ENCODE data around the gene HSD3B7.

Gene HSD3B7

GRCh38 chr16:31029272-31029671, 44.3 kb downstream of the HSD3B7 start:
- no peak for DNase-seq (ENCODE audit: low spot score)

- DNase-seq (ENCODE audit: low spot score) = no peak
Observed at GRCh38 chr16:31031276-31031675, 46.3 kb downstream of the HSD3B7 start.

DNA sequence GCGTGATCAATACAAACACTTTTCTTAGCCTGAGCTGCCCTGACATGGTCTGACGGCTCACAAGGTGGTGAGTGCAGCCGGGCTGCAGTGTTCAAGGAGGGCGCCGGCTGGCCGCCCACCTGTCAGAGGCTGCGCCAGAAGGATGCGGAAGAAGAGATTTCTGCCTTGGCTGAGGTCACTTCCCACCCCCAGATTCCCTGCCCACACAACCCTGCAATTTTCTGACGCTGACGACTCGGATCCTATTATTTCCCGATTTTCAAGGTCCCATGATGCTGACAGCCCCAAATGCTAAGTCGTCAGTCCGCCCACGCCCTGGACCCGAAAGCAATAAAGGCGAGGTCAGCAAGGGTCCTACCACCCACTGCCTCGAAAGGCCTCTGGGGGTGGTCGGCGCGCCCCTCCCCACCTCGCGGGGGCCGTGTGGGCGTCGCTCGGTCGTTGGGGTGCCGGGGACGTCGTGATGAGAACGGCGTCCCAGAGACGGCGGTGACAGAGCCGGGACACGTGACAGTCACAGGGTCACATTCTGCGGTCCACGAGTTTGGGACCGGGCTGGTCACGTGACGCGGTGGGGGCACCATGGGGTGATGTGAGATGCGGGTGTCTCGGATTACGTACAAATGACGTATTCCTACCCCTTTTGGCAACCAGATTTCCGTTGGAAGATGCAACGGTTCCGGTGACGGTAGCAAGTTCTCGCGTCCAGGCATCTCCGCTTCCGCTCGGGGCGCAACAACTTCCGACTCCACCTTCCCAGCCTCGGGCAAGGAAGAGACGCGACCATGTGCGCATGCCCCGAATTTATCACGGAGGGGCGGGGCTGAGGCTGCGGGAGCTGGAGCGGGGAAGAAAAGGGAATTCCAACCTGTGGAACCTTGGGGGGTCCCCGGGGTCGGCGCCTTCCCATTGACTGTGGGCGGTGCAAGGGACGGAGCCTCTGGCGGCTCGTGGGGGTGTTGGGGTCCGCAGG, 48.0 kb downstream of the HSD3B7 start, which contains the start of gene STX4:
STX4 (plus strand) TSS at position 823 of the 973 bp plus-strand sequence. CDS start 248 bp downstream, outside the sequence.
- DNase-seq (ENCODE audit: low spot score) = peak; percentile 99

DNA sequence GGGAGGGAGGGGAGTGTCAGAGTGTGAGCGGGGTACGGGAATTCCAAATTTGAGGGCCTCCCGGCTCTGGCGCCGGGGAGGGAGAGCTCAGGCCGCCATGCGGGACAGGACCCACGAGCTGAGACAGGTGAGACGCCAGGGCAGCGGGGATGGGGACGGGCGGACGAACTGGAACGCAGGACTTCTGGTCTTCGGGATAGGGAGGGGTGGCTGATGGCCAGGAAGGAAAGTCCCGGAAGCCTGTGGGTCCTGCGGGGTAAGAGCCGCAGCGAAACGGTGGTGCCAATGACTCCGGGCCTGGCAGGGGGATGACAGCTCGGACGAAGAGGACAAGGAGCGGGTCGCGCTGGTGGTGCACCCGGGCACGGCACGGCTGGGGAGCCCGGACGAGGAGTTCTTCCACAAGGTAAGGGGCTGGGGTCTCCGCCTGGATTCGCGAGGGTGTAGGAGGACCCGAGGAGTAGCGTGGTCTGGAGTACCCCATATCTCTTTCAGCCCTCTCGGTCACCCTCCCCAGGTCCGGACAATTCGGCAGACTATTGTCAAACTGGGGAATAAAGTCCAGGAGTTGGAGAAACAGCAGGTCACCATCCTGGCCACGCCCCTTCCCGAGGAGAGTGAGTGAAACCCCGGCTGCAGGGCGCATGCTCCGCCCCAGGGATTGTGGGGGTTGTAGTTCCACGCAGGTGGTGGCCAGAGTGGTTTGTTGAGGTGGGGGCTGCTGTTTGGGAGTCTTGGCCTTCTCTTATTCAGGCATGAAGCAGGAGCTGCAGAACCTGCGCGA, 48.9 kb downstream of the HSD3B7 start:
- peak; percentile 87 for DNase-seq (ENCODE audit: low spot score)

- no peak for DNase-seq (ENCODE audit: low spot score)
Observed at GRCh38 chr16:31036691-31037090, 51.7 kb downstream of the HSD3B7 start.
